ENCODE results near the gene RSPH1.
"Not testable (repeated sequence)": the region's sequence is repeated elsewhere in the genome, so short reads cannot be mapped to it uniquely, and the experiment has no call there.

The RSPH1 gene

GRCh38 chr21:42486072-42486471 lies 10.0 kb downstream of the RSPH1 start:
- DNase-seq (ENCODE audit: low spot score), result no peak

DNA sequence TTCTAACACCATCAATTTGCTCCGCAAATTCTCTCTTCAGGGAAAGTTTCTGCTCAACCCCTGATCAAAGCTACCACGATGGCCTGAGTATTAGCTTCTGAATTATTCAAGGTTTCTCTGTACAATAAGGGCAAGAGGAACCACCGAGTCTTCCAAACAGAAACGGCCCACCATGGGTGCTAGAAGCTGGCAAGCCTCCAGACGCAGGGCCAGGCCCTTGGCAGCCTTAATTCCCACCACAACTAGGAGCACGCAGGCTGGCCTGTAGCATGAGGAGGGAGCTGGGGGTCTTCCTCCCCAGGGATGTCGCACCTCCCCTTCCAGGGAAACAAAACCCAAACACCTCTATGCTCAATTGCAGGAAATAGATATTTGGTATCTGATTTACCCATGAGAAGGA lies 11.1 kb downstream of the RSPH1 start:
- no peak for DNase-seq (ENCODE audit: low spot score)

DNA sequence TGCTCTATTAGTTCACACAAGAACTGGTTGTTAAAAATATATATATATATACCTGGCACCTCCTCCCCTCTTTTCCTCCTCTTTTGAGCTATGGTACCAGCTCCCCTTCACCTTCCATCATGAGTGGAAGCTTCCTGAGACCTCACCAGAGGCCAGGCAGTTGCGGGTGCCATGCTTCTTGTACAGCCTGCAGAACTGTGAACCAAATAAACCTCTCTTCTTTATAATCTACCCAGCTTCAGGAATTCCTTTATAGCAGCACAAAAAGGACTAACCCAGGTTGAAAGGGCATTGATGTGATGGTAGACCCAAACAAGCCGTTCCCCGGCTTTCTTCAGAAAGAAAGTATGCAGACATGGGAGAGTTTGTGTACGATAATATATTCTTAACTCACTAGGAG lies 14.9 kb downstream of the RSPH1 start:
- DNase-seq (ENCODE audit: low spot score), result no peak

DNA sequence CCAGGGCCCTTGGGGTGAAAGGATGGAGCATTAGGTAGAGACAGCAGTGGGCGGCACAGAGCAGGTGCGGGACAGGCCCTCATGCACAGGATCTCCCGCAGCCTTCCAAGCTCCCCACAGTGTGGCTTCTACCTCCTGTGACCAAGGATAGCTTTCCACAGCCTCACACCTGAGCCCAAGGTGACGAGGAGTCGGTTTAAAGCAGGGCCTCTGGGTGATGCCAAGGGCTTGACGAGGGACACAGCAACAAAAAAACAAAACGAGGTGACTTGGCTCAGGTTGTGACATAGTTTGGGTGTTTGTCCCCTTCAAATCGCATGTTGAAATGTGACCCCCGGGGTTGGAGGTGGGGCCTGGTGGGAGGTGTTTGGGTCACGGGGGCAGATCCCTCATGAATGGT lies 15.3 kb downstream of the RSPH1 start:
- no peak for DNase-seq (ENCODE audit: low spot score)

GRCh38 chr21:42479582-42479981 lies 16.4 kb downstream of the RSPH1 start:
- no peak for DNase-seq (ENCODE audit: low spot score)

DNA sequence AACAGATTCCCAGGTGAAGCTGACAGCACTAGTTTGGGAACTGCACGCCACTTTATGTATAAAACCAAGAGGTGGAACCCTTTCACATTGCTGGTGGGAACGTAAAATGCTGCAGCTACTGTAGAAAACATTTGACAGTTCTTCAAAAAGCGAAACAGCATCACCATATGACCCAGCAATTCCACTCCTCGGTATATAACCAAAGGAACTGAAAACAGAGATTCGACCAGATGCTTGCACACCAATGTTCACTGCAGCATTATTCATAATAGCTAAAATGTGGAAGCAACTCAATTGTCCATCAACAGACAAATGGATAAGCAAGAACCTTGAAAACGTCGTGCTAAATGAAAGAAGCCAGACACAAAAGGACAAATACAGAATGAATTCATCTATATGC lies 17.5 kb downstream of the RSPH1 start:
- DNase-seq (ENCODE audit: low spot score), result no peak

DNA sequence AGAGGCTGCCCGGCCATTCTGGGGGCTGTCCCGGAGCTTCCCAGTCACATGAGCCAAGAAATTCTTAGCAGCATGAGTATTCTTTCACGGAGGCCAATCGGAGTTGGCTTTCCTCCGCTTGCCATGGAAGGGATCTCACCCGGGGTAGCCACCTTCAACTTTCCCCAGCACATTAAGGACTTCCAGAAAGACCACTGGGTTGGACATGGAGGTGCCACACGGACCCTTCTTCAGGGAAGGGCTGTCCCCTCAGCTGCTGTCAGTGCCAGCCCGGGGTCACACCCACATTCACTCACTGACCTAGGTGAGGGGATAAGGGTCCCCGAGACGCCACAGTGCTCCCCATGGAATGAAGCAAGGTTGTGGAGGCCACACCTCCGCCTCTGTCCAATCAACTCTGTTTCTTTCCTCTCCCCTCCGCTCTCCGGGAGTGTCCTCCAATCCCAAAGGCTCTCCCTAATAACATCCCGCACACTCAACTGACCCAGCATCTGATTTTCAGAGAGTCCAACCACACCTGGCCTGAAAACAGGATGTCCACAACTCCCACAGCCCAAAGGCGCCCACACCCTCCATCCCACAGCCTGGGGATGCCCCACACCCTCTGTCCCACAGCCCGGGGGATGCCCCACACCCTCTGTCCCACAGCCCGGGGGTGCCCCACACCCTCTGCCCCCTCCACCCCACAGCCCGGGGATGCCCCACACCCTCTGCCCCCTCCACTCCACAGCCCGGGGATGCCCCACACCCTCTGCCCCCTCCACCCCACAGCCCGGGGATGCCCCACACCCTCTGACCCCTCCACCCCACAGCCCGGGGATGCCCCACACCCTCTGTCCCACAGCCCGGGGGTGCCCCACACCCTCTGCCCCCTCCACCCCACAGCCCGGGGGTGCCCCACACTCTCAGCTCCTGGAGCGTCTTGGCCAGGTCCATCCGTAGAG lies 19.4 kb downstream of the RSPH1 start:
- DNase-seq (ENCODE audit: low spot score), result no peak

- DNase-seq (ENCODE audit: low spot score), result no peak
These were observed 20.3 kb downstream of the RSPH1 start for GRCh38 chr21:42475526-42476387.

DNA sequence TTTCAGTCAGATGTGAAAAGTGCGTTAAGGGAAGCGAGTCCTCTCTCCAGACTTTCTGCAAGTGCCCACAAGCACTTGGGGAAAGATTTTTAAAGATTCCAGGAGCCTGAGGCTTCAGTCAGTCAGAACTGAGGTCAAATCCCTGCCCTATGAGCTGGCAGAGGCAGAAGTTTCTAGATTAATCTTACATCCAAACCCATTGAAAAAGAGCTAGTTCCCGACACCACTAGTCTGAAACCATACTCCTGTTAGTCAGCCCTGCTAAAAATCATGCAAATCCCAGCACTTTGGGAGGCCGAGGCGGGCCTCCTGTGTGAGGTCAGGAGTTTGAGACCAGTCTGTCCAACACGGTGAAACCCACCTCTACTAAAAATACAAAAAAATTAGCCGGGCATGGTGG lies 21.0 kb downstream of the RSPH1 start:
- DNase-seq (ENCODE audit: low spot score), result no peak

DNA sequence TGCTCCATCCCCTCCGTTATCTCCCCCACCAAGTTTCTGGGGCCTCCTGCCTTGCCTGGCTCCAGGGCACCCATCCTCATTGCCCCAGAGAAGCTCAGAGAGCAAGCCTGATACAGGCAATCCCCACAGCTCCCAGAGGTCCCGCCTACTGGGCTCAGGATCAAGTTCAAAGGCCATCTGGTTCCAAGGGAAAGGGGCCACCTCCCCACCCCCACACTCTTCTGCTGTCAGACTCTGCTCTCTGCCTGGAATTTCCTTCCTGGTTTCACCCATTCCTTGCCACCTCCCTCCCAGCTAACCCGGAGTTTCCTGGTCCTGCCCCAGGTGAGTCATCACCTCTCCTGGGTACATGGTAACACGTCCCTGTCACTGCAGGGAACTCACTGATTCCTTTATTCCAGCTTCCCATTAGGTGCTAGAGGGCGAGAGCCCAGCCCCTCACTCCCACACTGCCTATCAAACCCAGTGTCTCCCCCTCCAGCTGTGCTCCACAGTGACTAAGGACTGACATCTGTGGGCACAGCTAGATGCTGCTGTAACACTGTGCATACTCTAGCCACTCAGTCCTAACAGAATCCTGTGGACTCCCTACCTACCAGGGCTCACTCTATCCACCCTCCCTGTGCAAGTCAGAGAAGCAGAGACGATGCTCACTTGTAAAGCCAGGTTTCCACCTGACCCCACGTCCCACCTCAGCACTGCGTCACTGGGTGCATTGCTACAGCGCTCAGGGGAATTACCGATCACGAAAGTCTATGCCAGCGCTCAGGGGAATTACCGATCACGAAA lies 21.8 kb downstream of the RSPH1 start:
- no peak for DNase-seq (ENCODE audit: low spot score)

DNA sequence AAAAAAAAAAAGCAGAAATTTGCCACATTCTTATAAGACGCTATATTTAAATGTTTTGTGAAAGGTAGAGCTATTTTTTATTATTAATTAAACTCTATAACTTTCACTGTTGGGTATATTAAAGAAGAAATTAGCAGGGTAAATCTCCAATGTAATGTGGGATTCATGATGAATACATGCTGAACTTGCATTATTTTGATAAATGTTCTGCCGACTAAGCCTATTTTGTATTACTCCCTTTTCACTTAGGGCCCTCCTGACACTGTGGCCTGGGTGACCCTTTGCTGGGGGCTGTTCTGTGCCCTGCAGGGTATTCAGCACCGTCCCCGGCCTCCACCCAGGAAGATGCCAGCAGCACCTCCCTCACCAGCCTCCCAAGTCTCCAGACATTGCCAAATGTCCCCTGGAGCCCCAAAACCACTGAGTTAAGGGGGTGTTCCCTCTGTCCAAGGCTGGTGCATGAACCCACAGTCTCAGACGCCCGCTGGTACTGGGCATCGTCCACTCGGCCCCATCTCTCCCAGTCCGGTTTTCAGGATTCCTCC lies 22.5 kb downstream of the RSPH1 start:
- no peak for DNase-seq (ENCODE audit: low spot score)

DNA sequence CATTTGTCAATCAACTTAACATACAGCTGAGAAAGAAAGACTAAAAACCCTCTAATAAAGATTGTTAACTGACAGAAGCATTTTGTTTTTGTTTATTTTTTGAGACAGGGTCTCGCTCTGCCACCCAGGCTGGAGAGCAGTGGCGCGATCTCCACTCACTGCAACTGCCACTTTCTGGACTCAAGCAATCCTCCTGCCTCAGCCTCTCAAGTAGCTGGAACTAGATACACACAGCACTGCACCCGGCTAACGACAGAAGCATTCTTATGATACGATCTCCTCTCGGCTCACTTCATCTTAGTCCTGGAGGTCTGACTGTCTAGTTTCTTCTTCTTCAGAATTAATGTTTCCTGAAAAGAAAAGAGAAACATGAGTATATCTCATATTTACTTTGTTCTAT lies 23.5 kb downstream of the RSPH1 start:
- no peak for DNase-seq (ENCODE audit: low spot score)

DNA sequence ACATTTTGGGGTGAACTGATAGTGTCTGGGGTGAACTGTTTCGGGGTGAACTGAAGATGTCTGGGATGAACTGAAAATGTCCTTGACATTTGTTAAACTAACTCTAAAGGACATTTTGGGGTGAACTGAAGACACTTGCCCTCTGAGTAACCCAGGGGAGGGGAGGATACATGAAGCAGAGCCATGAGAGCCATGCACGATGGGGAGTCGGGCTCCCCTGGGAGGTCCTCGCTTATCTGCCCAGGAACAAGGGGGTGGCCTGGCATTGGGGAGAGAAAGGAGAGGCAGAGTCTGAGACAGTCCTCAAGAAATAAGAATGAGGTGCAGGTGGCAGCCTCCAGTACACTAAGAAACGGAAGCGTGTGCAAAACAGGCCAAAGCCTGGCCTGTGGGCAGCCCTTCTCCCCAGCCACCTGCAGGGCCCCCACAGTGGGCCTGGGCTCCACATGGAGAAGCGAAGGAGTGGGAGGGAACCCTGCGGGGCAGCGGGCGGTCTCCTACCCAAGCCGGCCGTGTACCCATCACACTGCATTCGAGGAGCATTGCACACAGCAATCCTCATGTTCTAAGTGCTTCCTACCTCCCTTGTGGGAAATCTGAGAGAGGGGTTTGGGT lies 24.2 kb downstream of the RSPH1 start:
- no peak for DNase-seq (ENCODE audit: low spot score)

DNA sequence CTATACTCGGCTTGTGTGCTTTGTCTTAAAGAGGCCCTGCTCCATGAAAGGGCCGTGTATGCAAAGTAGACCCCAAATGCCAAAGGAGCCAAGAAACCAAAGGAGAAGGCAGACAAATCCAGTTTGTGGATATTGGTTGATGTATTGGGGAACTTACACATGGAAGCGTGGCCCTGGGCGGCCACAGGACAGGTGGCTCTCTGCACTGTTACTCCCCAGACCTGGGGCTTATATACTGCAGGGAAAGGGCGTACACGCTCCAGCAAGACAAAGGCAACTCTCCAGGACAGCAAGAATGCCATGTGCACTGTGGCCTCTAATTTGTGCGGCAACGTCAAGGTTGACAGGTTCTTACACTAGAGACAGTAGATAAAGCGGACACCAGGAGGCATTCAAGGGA lies 24.8 kb downstream of the RSPH1 start:
- no peak for DNase-seq (ENCODE audit: low spot score)

DNA sequence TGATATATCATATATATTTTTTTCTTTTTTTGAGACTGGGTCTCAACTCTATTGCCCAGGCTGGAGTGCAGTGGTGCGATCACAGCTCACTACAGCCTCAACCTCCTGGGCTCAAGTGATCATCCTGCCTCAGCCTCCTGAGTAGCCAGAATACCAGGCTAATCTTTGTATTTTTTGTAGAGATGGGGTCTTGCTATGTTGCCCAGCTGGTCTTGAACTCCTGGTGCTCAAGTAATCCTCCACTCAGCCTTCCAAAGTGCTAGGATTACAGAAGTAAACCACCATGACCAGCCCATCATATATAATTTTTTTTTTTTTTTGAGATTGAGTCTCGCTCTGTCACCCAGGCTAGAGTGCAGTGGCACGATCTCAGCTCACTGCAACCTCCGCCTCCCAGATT lies 26.3 kb downstream of the RSPH1 start:
- DNase-seq (ENCODE audit: low spot score), result not testable (repeated sequence)

GRCh38 chr21:42469272-42469671 lies 26.8 kb downstream of the RSPH1 start:
- DNase-seq (ENCODE audit: low spot score), result no peak

DNA sequence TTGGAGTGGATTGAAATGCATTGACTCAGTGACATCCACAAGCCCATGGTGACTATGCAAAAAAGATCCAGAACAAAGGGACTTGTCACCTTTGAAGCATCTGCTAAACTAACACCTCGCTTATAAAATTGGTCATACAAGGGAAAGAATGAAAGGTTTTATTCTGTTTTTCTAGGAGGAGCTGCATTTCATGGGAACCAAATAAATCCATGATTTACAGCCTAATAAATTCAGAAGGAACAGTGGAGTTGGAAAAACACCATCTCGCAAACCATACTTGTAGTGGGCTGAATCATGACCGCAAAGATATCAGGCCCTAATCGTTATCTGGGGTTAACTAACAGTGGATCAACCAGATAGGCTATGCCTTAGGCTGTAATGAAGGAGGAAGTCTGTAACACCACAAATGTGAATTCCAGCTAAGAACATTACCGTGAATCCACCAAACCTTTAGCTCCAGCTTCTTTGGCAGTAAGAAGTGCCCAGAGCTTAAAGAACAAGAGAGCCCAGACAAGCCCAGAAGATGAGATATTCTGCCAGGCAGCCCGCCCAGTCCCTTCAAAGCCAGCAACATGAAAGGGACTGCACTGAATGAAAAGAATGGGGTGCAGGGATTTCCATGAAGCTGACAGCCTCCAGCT lies 27.4 kb downstream of the RSPH1 start:
- no peak for DNase-seq (ENCODE audit: low spot score)

DNA sequence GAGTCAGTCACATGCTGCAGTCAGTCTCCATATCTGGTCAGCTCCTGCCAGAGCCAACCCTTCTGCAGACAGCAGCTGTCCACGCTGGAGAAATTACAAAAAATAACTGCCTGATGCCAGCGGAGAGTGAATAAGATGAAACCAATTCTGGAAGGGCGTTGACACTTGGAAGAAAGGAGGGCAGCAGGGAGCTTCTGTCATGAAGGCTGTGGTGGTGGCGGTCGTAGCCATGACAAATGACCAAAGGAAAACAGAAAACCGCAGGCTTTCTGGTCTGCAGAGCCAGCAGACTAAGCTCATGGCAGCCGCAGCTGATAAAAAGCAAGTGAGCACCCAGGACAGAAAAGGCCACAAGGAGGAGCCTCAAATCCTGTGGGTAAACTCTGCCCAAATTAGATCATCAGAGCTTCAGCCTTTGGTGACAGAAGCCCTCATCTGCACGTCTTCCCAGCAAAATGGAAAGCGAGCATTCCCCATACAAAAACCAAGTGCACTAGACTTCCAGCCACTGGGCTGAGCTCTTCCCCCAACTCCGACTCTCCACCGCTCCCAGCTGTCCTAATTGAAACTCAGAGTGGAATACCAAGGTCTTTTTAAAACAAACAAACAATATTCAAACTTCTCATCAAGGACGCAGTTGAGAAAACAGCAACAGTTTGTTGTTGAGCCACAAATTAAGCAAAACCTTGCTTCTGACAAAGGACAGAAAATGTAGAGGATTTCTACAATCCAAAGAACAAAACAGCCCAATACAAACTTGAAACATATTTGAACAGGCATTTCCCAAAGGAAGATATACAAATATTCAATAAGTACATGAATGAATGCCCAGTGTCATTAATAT lies 28.7 kb downstream of the RSPH1 start:
- no peak for DNase-seq (ENCODE audit: low spot score)

DNA sequence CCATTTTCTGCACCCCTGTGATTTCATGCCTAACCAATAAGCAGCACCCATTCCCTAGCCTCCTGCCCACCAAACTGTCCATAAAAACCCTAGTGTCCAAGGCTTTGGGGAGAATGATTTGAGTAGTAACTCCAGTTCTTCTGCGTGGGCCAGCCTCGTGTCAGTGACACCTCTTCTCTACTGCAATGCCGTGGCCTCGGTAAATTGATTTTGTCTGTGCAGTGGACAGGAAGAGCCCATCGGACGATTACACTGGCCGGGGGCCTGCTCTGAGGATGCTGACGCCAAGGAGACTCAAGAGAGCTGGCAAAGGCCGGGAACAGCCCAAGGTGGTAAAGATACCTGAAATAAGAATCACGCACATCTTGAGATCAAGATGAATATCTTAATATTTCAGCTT lies 29.3 kb downstream of the RSPH1 start:
- DNase-seq (ENCODE audit: low spot score), result no peak

GRCh38 chr21:42465803-42466127 lies 30.3 kb downstream of the RSPH1 start:
- no peak for DNase-seq (ENCODE audit: low spot score)

Measured in COLO829 (cell line).